Mucosa of stomach (tissue), 1 donor: ENCODE results near the gene SLC2A13.

Experiments used
- H3K27me3 ChIP-seq: one replicate; pipeline ENCODE4 v1.7.0; 2013; ENCODE audit warnings: mild to moderate bottlenecking, low read length; ENCODE audit not compliant: control insufficient read depth, insufficient read depth
- H3K36me3 ChIP-seq: one replicate; pipeline ENCODE4 v1.7.0; 2013; ENCODE audit warnings: low read length; ENCODE audit not compliant: control insufficient read depth, insufficient read depth
- H3K4me1 ChIP-seq: one replicate; pipeline ENCODE4 v1.7.0; 2013; ENCODE audit warnings: mild to moderate bottlenecking, low read length; ENCODE audit not compliant: control insufficient read depth, insufficient read depth
- H3K4me3 ChIP-seq: one replicate; pipeline ENCODE4 v1.7.0; 2013; ENCODE audit warnings: low read length
- H3K9ac ChIP-seq: one replicate; pipeline ENCODE4 v1.7.0; 2013; ENCODE audit warnings: mild to moderate bottlenecking, low read length, moderate library complexity
- H3K9me3 ChIP-seq: one replicate; pipeline ENCODE4 v1.7.0; 2013; ENCODE audit warnings: mild to moderate bottlenecking, low read length, moderate library complexity; ENCODE audit not compliant: control insufficient read depth
- donor health status: Pancreatic carcinoma.

Gene SLC2A13

GRCh38 chr12:39736406-39736805, 369.5 kb downstream of the SLC2A13 start:
- H3K4me3 ChIP-seq: no peak overlapping the region
- H3K9me3 ChIP-seq: no peaks in the 10 kb centered on the region
- H3K9ac ChIP-seq: no peak overlapping the region
- H3K4me1 ChIP-seq: no peaks in the 10 kb centered on the region
- H3K36me3 ChIP-seq: no peaks in the 10 kb centered on the region
- H3K27me3 ChIP-seq: no peaks in the 10 kb centered on the region

- Histone ChIP-seq H3K9ac (no peak overlapping the region), H3K27me3 (no peaks in the 10 kb centered on the region), H3K9me3 (no peaks in the 10 kb centered on the region), H3K4me1 (no peaks in the 10 kb centered on the region), H3K4me3 (no peak overlapping the region), H3K36me3 (no peaks in the 10 kb centered on the region)
Observed at GRCh38 chr12:39723831-39724230, 382.1 kb downstream of the SLC2A13 start.

- H3K9me3 ChIP-seq: no peaks in the 10 kb centered on the region
- no peaks in the 10 kb centered on the region for H3K36me3 ChIP-seq
- no peak overlapping the region for H3K9ac ChIP-seq
- no peak overlapping the region for H3K4me3 ChIP-seq
- H3K4me1 ChIP-seq: no peaks in the 10 kb centered on the region
- no peaks in the 10 kb centered on the region for H3K27me3 ChIP-seq
Observed at GRCh38 chr12:39722504-39722903, 383.4 kb downstream of the SLC2A13 start.

DNA sequence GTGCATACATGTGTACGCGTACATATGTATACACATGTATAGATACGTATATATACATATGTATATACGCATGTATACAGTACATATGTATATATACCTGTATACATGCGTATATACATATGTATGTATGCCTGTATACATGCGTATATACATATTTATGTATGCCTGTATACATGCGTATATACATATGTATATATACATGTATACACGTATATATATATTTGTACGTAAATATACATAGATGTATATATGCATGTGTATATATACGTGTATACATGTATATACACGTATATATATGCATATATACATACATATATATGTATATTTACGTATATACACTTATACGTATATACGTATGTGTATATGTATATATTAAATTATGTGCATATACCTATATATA, 392.3 kb downstream of the SLC2A13 start:
- H3K9me3 ChIP-seq: no peaks in the 10 kb centered on the region
- H3K27me3 ChIP-seq: no peaks in the 10 kb centered on the region
- no peaks in the 10 kb centered on the region for H3K4me1 ChIP-seq
- no peak overlapping the region for H3K4me3 ChIP-seq
- H3K36me3 ChIP-seq: no peaks in the 10 kb centered on the region
- no peak overlapping the region for H3K9ac ChIP-seq

DNA sequence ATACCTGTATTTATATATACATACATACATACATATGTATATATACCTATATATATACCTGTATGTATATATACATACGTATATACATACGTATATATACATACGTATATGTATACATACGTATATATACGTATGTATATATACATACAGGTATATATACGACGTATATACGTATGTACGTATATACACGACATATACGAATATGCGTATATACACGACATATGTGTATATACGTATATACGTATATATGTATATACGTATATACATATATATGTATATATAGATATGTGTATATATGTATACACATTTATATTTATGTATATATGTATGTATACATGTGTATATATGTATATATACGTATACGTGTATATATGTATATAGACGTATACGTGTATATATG, 393.5 kb downstream of the SLC2A13 start:
- Histone ChIP-seq H3K36me3 (no peaks in the 10 kb centered on the region), H3K27me3 (no peaks in the 10 kb centered on the region), H3K9ac (no peak overlapping the region), H3K4me3 (no peak overlapping the region), H3K9me3 (no peaks in the 10 kb centered on the region), H3K4me1 (no peaks in the 10 kb centered on the region)
